SK-MEL-5 (cell line): ENCODE data around the gene ACLY. TPM values are rescaled to one million over a fixed set of nuclear protein-coding genes. Genes with fewer than 3 reads are reported as not detected.
"Not testable (repeated sequence)": the region's sequence is repeated elsewhere in the genome, so short reads cannot be mapped to it uniquely, and the experiment has no call there.

Experiments
- DNase-seq: peaks from one replicate; pipeline ENCODE4 v3.0.0-alpha.2; 2016; ENCODE audit warnings: low read depth, low spot score
- in situ Hi-C: cut with HindIII; loops from 2 replicates; pipeline ENCODE4 v1.10.0; 2016; ENCODE audit warnings: low sequenced_read_pairs, high pct_unique_total_duplicates, low pct_unique_long_range_greater_than_20kb
- total RNA-seq: library from RNA; depleted of rRNA; stranded (reverse); fragments of >200 nt; shearing (Covaris generic); gene quantifications from 2 replicates; pipeline ENCODE4 v1.2.3, GENCODE V29; 2014

ACLY gene
- total RNA-seq, 1 experiment from 2014 or later, result 113 TPM

DNA sequence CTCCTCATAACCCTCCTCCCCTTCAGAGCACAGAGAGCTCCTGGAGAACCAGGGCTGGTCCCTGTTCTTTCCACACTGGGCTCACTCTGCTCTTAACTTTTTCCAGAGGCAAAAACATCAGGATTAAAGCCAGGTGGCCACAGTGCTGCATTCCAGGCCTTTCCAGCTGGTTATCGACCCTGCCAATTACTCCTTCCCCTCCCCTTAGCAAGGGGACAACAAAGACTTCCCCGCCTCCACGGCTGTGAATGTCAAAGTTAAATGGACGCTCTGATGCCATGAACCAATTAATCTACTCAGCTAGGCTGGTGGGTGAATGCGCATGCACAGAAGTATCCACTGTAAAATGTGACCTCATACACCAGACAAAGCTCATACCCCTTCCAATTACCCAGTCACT lies 23.1 kb downstream of the ACLY start:
- in situ Hi-C loops, result no loop called here
- DNase-seq, result no peak

DNA sequence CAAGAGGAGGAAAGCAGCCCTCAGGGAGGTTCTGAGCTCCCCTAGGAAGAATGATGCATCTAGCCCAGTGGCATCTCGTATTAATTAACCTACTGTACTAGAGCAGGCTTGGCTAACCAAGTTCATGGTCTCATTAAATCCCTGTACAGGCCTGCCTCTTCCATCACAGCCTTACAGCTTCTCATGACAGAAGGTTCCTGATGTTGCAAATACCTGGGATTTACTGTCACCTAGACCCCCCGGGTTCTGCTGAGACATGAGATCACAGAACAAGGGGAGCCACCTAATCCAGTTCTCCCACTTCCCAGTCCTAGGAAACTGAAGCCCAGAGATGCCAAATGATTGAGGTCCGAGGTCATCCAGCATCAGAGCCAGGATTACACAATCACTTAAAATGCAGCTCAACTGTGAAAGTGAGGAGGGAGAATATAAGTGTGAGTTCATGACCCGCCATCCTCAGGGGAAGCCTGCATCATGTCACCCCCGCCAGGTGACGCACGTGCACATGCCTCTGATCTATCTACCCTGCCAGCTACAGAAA lies 23.9 kb downstream of the ACLY start:
- no peak for DNase-seq
- in situ Hi-C loops, result no loop called here

- in situ Hi-C loops, result no loop called here
- no peak for DNase-seq
Measured at GRCh38 chr17:41893384-41893783, 25.4 kb downstream of the ACLY start.

GRCh38 chr17:41892021-41892376 lies 26.8 kb downstream of the ACLY start:
- no peak for DNase-seq

DNA sequence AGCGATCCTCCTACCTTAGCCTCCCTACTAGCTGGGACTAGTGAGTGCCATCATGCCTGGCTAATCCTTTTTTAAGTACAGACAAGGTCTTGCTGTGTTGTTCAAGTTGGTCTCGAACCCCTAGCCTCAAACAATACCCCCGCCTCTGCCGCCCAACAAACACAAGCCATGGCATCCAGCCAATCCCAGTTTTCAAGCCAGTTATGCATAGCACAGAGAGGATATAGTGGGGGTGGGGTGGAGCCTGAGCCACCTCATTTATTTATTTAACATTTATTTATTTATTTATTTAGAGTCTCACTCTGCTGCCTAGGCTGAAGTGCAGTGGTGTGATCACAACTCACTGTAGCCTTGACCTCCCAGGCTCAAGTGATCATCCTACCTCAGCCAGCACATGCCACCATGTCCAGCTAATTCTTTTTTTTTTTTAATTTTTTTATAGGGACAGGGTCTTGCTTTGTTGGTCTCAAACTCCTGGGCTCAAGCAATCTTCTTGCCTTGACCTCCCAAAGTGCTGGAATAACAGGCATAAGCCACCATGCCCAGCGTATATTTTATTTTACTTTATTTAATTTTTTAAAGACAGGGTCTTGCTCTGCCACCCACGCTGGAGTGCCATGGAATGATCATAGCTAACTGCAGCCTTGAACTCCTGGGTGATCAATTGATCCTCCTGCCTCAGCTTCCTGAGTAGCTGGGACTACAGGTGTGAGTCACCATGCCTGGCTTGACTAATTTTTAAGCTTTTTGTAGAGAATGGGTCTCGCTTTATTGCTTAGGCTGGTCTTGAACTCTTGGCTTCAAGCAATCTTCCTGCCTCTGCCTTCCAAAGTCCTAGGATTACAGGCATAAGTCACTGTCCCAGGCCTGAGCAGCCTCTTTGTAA lies 27.4 kb downstream of the ACLY start:
- in situ Hi-C loops, result no loop called here
- no peak for DNase-seq

More at GRCh38 chr17:41892021-41892376, 26.8 kb downstream of the ACLY start:
- in situ Hi-C loops, result no loop called here

DNA sequence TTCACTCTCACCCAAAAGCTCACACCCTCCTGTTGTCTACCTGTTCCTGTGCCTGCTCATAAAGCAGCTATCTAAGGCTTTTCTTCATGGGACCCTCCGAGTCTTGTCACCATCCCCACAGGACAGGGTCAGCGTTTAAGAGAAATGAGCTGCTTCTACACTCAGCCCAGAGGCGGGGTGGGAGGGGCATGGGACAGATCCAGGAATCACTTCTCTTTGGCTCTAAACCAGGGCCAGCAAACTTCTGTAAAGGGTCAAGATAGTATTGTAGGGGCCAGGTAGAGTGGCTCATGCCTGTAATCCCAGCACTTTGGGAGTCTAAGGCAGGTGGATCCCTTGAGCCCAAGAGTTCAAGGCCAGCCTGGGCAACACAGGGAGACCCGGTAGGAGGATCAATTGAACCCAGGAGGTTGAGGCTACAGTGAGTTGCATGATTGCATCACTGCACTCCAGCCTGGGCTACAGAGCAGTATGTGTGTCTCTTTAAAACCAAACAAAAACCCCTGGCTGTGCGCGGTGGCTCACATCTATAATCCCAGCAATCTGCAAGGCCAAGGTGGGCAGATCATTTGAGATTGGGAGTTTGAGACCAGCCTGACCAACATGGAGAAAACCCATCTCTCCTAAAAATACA lies 30.3 kb downstream of the ACLY start:
- DNase-seq, result no peak
- in situ Hi-C loops, result no loop called here

DNA sequence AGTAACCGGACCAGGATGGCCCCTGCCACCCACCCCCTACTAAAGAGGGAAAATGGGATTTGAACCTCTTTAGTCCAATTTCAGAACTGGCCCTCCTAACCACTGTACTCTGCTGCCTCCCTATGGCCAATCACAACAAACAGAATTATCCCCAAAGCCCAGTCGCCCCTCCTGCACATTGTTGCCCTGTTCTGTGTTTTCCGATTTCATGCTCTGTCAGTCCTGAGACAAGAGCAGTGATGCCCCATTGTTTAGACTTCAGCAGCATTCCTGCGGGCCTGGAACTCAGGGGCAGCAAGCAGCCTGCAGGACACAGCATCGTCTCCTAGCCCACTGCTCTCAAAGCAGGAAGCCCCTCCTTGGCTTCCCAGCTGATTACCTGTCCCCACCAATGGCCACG lies 33.0 kb downstream of the ACLY start:
- peak; percentile 43 for DNase-seq
- in situ Hi-C loops, result no loop called here

GRCh38 chr17:41882756-41883155 lies 36.0 kb downstream of the ACLY start:
- in situ Hi-C loops, result no loop called here
- DNase-seq, result no peak

DNA sequence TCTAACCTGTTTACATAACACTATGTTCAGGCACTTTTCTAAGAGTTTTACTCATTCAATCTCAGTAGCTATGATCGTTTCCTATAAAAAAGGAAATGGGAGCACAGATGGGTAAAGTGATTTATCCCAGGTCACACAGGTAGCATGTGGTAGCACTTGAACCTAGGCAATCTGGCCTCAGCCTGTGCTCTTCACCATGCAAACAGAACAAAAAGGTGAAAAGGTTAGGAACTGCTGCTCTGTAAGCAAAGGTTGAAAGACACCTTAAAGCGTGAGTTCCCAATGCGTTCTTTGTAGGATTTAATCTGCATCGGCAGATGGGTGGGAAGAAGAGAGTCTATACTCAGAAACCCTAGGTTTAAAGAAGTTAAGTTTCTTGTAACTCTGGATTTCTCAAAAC lies 38.6 kb downstream of the ACLY start:
- DNase-seq, result no peak
- in situ Hi-C loops, result no loop called here

- in situ Hi-C loops, DNase-seq: not testable (repeated sequence)
Measured at GRCh38 chr17:41874293-41874670, 44.5 kb downstream of the ACLY start.

- in situ Hi-C loops, result no loop called here
Measured at GRCh38 chr17:41873559-41874292, 45.0 kb downstream of the ACLY start.

GRCh38 chr17:41871789-41872188 lies 47.0 kb downstream of the ACLY start:
- in situ Hi-C loops, result no loop called here
- no peak for DNase-seq

More at GRCh38 chr17:41873559-41874292, 45.0 kb downstream of the ACLY start:
- no peak for DNase-seq

DNA sequence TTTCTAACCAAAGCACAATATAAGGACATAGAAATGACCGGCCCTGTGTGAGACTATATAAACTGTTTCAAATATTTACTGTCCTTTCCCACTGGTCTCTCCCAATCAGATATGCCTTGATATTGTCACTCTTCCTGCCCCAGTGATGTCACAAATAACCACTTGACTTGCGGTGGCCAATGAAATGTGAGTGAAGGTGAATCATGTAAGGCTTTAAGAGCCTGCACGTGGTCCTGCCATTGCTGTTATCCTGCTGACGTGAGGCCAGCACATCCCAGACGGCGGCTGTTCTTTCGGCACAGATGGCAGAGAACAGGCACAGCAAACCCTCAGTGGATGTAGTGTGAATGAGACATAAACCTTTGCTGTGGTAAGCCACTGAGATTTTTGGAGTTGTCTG lies 48.1 kb downstream of the ACLY start:
- peak; percentile 15 for DNase-seq
- in situ Hi-C loops, result no loop called here

DNA sequence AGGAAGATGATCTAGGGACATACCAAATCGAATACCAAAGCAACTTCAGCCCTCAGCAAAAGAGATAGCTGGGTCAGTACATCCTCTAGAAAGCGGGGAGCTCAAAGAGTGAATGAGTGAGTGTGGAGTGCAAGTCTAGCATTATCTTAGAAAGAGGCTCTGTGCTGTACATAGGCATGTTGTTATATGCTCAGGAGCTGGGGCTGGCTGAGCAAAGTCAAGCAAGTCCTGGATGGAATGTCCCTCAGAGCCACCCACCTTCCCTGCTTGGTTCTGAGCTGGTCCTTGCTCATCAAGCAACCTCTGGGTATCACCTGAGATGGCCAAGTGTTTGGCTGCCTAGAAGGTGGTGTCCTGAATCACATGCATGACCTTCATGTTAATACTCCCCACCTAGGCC lies 48.7 kb downstream of the ACLY start:
- in situ Hi-C loops, result no loop called here

DNA sequence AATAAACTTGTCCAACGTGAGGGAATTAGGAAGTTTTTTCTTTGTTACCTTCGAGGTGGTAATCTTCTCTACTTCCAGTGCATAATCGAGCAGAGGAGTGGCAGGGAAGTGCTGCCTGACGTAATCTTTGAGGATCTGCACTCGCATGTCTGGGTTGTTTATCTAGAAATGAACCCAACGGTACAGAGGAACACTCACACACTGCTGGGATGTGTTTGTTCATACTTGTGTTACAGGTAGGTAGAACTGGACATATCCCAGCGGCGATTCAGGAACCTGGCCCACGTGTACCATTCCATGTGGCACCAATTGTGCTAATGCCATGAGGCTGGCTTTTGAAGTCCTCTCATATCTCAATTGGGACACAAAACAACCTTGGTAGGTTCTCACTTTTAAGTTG lies 49.3 kb downstream of the ACLY start:
- in situ Hi-C loops, result no loop called here
- no peak for DNase-seq

More for the DNA sequence above, 48.7 kb downstream of the ACLY start:
- DNase-seq, result no peak

DNA sequence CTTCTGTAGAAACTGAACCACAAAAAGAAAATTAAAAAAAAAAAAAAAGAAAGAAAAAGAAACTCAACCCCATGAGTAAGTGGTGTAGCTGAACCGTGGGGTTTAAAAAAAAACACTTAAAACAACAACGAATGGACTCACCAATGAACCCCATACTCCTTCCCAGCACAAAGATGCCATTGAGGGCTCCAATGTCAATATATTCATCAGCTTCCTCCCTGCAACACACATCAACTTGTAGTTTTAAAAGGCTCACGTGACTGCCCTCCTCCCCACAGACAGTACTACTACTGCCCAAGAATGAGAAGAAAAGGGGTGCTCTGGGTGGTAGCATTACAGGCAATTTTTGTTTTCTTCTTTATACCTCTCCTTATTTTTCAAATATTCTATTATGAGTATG lies 50.2 kb downstream of the ACLY start:
- DNase-seq, result peak; percentile 71
- in situ Hi-C loops, result no loop called here

DNA sequence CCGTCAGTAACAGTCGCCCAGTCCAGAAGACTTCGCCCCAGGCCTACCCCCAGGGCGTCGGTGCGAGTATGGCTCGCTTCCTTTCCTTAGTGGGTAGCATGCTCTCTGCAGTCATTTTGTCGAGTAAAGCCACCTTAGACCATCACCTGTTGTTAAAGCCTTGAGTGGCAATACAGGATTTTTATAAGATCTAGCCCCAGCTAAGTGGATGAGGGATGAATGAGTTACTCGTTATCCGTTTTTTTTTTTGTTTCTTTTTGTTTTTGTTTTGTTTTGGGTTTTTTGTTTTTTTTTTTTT lies 53.2 kb downstream of the ACLY start:
- DNase-seq, result no peak
- in situ Hi-C loops, result no loop called here

DNA sequence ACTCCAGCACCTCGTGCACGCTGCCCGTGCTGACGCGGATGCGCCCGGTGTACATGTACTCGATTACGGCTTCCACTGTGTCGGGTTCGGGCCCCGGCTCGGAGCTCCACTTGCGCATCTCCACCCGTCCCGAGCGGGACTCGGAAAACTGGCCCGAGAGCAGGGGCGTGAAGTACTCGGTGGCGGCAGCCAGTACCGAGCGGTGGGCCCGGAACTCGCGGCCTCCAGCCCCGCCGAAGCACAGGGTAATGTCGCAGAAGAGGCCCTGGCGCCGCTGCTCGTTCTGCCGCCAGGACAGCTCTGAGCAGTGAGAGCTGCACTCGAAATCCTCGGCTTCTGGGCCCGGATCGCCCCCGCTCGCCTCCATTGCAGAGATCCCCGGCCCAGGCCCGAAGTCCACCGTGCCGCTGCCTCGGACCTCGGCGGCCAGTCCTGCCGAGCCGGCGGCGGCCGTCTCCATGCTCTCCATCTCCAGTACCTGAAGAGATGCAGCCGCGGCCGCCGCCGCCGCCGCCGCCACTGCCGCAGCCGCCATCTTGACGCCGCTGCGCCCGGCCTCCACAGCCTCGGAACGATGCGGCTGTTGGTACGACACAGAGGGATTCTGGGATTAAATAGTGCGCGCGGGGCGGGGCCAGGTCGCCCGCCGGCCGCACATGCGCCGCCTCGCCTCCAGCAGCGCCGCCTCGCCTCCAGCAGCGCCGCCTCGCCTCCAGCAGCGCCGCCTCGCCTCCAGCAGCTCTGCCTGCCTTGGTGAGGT lies 53.7 kb downstream of the ACLY start, which contains the start of gene KLHL11:
Gene KLHL11, minus strand, starts transcription at position 588 of the 760 bp plus-strand sequence. Its CDS starts 53 bp downstream, at position 535.
- in situ Hi-C loops, result no loop called here
- peak; percentile 88 for DNase-seq
